H1 (cell line): Measurements from ENCODE around the gene BLOC1S3. TPM values are rescaled to one million over a fixed set of nuclear protein-coding genes. Genes with fewer than 3 reads are reported as not detected.

Experiments
- CTCF ChIA-PET: fragments of 300-600 bp; sonication (Branson Sonifier 250); formaldehyde crosslinking; loops from one replicate; lab custom pipeline; 2021; ENCODE audit not compliant: partially characterized antibody; lab: Charles Lee
- POLR2A ChIA-PET: fragments of 300-600 bp; sonication (Branson Sonifier 250); formaldehyde crosslinking; loops from one replicate; lab custom pipeline; 2021; ENCODE audit warnings: inconsistent platforms; ENCODE audit not compliant: partially characterized antibody; lab: Charles Lee
- DNase-seq, 2 experiments: peaks; one replicate each; pipeline versions ENCODE4 v3.0.0 to v3.0.0-alpha.2; 2010 to 2022; ENCODE audit warnings: low spot score in 2 of 2, low read depth in 1 of 2, mixed read lengths in 1 of 2
- FAIRE-seq: peaks from 2 replicates; lab custom pipeline; 2011; peaks lifted over from hg19 to GRCh38; lab: Jason Lieb, UNC
- H2AFZ ChIP-seq: 2 replicates; pipeline ENCODE4 v1.8.1; 2012; ENCODE audit warnings: low read length, inconsistent platforms
- H2AK5ac ChIP-seq: 2 replicates; pipeline ENCODE4 v1.6.1; 2013; ENCODE audit warnings: low read depth, low read length
- H2BK120ac ChIP-seq: replicated peaks from 2 replicates; pipeline ENCODE3; 2013; ENCODE audit warnings: low read depth, low read length, inconsistent platforms
- H2BK12ac ChIP-seq: 2 replicates; pipeline ENCODE4 v1.6.1; 2013; ENCODE audit warnings: low read depth, low read length
- H2BK15ac ChIP-seq: 2 replicates; pipeline ENCODE4 v1.6.1; 2013; ENCODE audit warnings: low read length
- H2BK20ac ChIP-seq: 2 replicates; pipeline ENCODE4 v1.6.1; 2013; ENCODE audit warnings: low read length
- H2BK5ac ChIP-seq: 2 replicates; pipeline ENCODE4 v1.6.1; 2013; ENCODE audit warnings: low read depth, low read length
- H3K14ac ChIP-seq: 2 replicates; pipeline ENCODE4 v1.6.1; 2013; ENCODE audit warnings: inconsistent platforms; ENCODE audit not compliant: insufficient read length
- H3K18ac ChIP-seq: 2 replicates; pipeline ENCODE4 v1.6.1; 2013; ENCODE audit warnings: low read length; ENCODE audit errors: extremely low read depth
- H3K23ac ChIP-seq: 2 replicates; pipeline ENCODE4 v1.6.1; 2013; ENCODE audit warnings: inconsistent platforms; ENCODE audit not compliant: insufficient read length
- H3K23me2 ChIP-seq: 2 replicates; pipeline ENCODE4 v1.6.1; 2013; ENCODE audit warnings: low read depth, low read length
- H3K27ac ChIP-seq: 2 replicates; pipeline ENCODE4 v1.6.1; 2011; ENCODE audit warnings: low read depth, low read length, inconsistent platforms
- H3K27me3 ChIP-seq, 4 experiments: replicated peaks in 1 of 4; 1 replicate in 1 of 4; 2 replicates in 3 of 4; pipeline versions ENCODE4 v1.6.1 to v1.8.1; 2011 to 2013; ENCODE audit warnings: low read length in 3 of 4, mild to moderate bottlenecking in 3 of 4, inconsistent platforms in 2 of 4, mixed read lengths in 2 of 4, moderate library complexity in 1 of 4; ENCODE audit not compliant: control insufficient read depth in 3 of 4, insufficient read depth in 3 of 4; ENCODE audit errors: extremely low read depth in 1 of 4
- H3K36me3 ChIP-seq, 4 experiments: 2 replicates each; pipeline versions ENCODE4 v1.6.1 to v1.8.1; 2011 to 2013; ENCODE audit warnings: mild to moderate bottlenecking in 4 of 4, low read length in 3 of 4, moderate library complexity in 2 of 4, control low read depth in 1 of 4, inconsistent platforms in 1 of 4; ENCODE audit not compliant: insufficient read depth in 4 of 4, control insufficient read depth in 2 of 4
- H3K4ac ChIP-seq: replicated peaks from 2 replicates; pipeline ENCODE3; 2013; ENCODE audit warnings: low read length, low read depth, mixed read lengths, inconsistent platforms; ENCODE audit not compliant: insufficient read length
- H3K4me1 ChIP-seq, 4 experiments: replicated peaks in 1 of 4; 1 replicate in 1 of 4; 2 replicates in 3 of 4; pipeline versions ENCODE4 v1.6.1 to v1.8.1; 2011 to 2013; ENCODE audit warnings: low read length in 3 of 4, inconsistent platforms in 2 of 4, mixed read lengths in 1 of 4; ENCODE audit not compliant: insufficient read depth in 4 of 4, control insufficient read depth in 3 of 4
- H3K4me2 ChIP-seq, 2 experiments: 2 replicates each; pipeline versions ENCODE4 v1.6.1 to v1.8.1; 2011 to 2013; ENCODE audit warnings: low read depth in 2 of 2, low read length in 2 of 2, control low read depth in 1 of 2, inconsistent platforms in 1 of 2, mild to moderate bottlenecking in 1 of 2; ENCODE audit not compliant: insufficient read depth in 1 of 2
- H3K4me3 ChIP-seq, 4 experiments: fragments of 200-600, 300-600 bp in 1 of 4; sonication (generic), shearing (Covaris generic), sonication (Bioruptor Twin) in 1 of 4; 2 replicates each; pipeline versions ENCODE4 v1.5.1 to v1.8.1; 2011 to 2016; ENCODE audit warnings: low read length in 4 of 4, low read depth in 3 of 4, control low read depth in 2 of 4, inconsistent platforms in 2 of 4, mild to moderate bottlenecking in 2 of 4, mixed read lengths in 1 of 4, moderate library complexity in 1 of 4; ENCODE audit not compliant: insufficient read depth in 2 of 4; ENCODE audit errors: extremely low read depth in 1 of 4
- H3K56ac ChIP-seq: replicated peaks from 2 replicates; pipeline ENCODE3; 2013; ENCODE audit warnings: low read depth, mild to moderate bottlenecking, mixed read lengths, low read length, inconsistent platforms; ENCODE audit not compliant: insufficient read length
- H3K79me1 ChIP-seq: 2 replicates; pipeline ENCODE4 v1.6.1; 2013; ENCODE audit warnings: low read depth, low read length, control low read depth
- H3K79me2 ChIP-seq, 2 experiments: 2 replicates each; pipeline versions ENCODE4 v1.6.1 to v1.8.1; 2012 to 2013; ENCODE audit warnings: low read length in 2 of 2, mild to moderate bottlenecking in 2 of 2, inconsistent platforms in 1 of 2; ENCODE audit not compliant: insufficient read depth in 2 of 2, control insufficient read depth in 1 of 2
- H3K9ac ChIP-seq, 4 experiments: replicated peaks in 1 of 4; 1 replicate in 1 of 4; 2 replicates in 3 of 4; pipeline versions ENCODE4 v1.6.1 to v1.8.1; 2011 to 2013; ENCODE audit warnings: low read depth in 3 of 4, low read length in 3 of 4, control low read depth in 2 of 4, mild to moderate bottlenecking in 2 of 4, moderate library complexity in 2 of 4, inconsistent platforms in 1 of 4; ENCODE audit errors: extremely low read depth in 1 of 4
- H3K9me3 ChIP-seq, 2 experiments: 2 replicates each; pipeline versions ENCODE4 v1.6.1 to v1.8.1; 2012 to 2013; ENCODE audit warnings: mild to moderate bottlenecking in 2 of 2, moderate library complexity in 2 of 2, control low read depth in 1 of 2, inconsistent platforms in 1 of 2, low read depth in 1 of 2, low read length in 1 of 2, mixed read lengths in 1 of 2; ENCODE audit not compliant: insufficient read depth in 2 of 2
- H4K20me1 ChIP-seq, 2 experiments: replicated peaks in 1 of 2; 2 replicates each; pipeline versions ENCODE3 to v1.8.1; 2011 to 2013; ENCODE audit warnings: inconsistent platforms in 2 of 2, low read length in 2 of 2, mild to moderate bottlenecking in 1 of 2; ENCODE audit not compliant: insufficient read depth in 2 of 2, control insufficient read depth in 1 of 2
- H4K5ac ChIP-seq: 2 replicates; pipeline ENCODE4 v1.6.1; 2013; ENCODE audit warnings: low read length, low read depth, mixed read lengths, inconsistent platforms; ENCODE audit not compliant: insufficient read length
- H4K8ac ChIP-seq: 2 replicates; pipeline ENCODE4 v1.8.0; 2013; ENCODE audit warnings: mild to moderate bottlenecking, moderate library complexity, low read length, inconsistent platforms; ENCODE audit not compliant: insufficient read depth; ENCODE audit errors: extremely low read depth
- H4K91ac ChIP-seq: replicated peaks from 2 replicates; pipeline ENCODE3; 2013; ENCODE audit warnings: low read length, mixed read lengths, inconsistent platforms; ENCODE audit not compliant: insufficient read length
- CHD1 ChIP-seq: IDR thresholded peaks from 2 replicates; pipeline ENCODE4 v1.6.1; 2012; ENCODE audit warnings: low read depth, low read length, improper control_type of control experiment
- NANOG ChIP-seq: IDR thresholded peaks from 2 replicates; pipeline ENCODE4 v1.6.1; 2011; ENCODE audit warnings: low read length, low read depth, mild to moderate bottlenecking, inconsistent platforms; ENCODE audit not compliant: insufficient read depth, poor library complexity, severe bottlenecking
- SIRT6 ChIP-seq: IDR thresholded peaks from one replicate; pipeline ENCODE4 v1.7.1; 2012; ENCODE audit warnings: low read length, inconsistent platforms
- WGBS, 2 experiments: shearing (Covaris generic) in 1 of 2; methylation state at CpG; one replicate each; pipeline versions ENCODE4 v1.1.6 to v1.1.7; 2013 to 2015; ENCODE audit warnings: low lambda C conversion rate in 2 of 2, mixed read lengths in 2 of 2, inconsistent platforms in 1 of 2, low coverage in 1 of 2, missing lambda C conversion rate in 1 of 2; ENCODE audit not compliant: insufficient replicate concordance in 2 of 2, insufficient coverage in 1 of 2, insufficient read length in 1 of 2; ENCODE audit errors: extremely low coverage in 1 of 2, missing lambda C conversion rate in 1 of 2; 5-methylcytosine and 5-hydroxymethylcytosine counted together
- polyA plus RNA-seq, 7 experiments: library from polyadenylated mRNA; depleted of rRNA in 3 of 7; stranded (reverse) in 5 of 7; unstranded in 2 of 7; fragments of >200 nt in 5 of 7; fragments of 200-250 nt in 2 of 7; gene quantifications; 1 replicate in 5 of 7; 2 replicates in 1 of 7; 4 replicates in 1 of 7; pipeline versions ENCODE4 v1.2.1 to v1.2.3, GENCODE V29; 2011 to 2013; ENCODE audit warnings: missing spikeins in 2 of 7, mixed read lengths in 2 of 7
- total RNA-seq: library from RNA; stranded (reverse); fragmentation: NEBNext Ultra II Directional; extraction: Animal tissue kit (Norgen Biotek cat#: 25700); gene quantifications from 2 replicates; pipeline ENCODE4 v1.2.1, GENCODE V29; 2021

The BLOC1S3 gene
- total and polyA plus RNA-seq, 2 of the 8 experiments (the other 6 are each of a cell fraction or from before 2014, with no cell fraction given) = 6.0 to 6.1 TPM

DNA sequence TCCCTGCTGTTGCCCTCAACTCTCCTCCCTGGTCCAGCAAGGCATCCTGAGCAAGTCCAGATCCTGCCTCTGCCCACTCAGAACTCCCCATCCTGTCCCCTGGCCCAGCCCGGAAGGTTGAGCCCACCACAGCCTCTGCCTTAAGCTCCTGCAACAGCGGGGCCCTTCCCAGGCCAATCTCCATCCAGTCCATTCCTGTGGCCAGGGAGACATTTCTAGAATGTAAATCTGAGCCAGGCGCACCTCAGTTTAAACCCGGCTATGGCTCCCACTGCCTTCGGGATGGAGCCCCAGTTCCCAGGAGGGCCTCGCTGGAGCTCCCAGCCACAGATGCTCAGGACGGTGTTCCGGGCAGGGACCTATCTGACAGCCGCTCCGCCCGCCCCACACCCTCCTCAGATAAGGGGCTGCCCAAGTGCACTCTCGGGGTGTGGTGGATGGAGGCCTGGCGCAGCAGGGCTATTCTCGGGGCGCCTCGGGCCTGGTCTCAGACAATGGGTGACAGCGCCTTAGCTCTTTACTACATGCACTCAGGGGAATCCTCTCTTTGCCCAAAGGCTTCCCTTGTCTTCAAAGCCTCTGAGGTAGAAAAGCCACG, 5.9 kb upstream of the BLOC1S3 start:
- no peak overlapping the region for H2AK5ac ChIP-seq
- H4K20me1 ChIP-seq = peaks cover 3 to 10% of the 10 kb centered on the region in 2 experiments
- H3K4me3 ChIP-seq = no peak overlapping the region
- no peak overlapping the region for H4K5ac ChIP-seq
- no peak overlapping the region for H3K4ac ChIP-seq
- H3K4me2 ChIP-seq = no peak overlapping the region
- no peak overlapping the region for H2BK5ac ChIP-seq
- no peak overlapping the region for H3K27ac ChIP-seq
- H2BK15ac ChIP-seq = no peak overlapping the region
- no peak for DNase-seq
- H3K79me2 ChIP-seq = peaks cover 0 to 3% of the 10 kb centered on the region in 2 experiments; a peak in 1 of 4 replicates
- H2BK120ac ChIP-seq = no peak overlapping the region
- no peak overlapping the region for H3K14ac ChIP-seq
- TF ChIP-seq SIRT6 = no peak
- TF ChIP-seq NANOG = no peak
- TF ChIP-seq CHD1 = no peak
- TF ChIP-seq, all 59 proteins: peak for 0
- Histone ChIP-seq H4K8ac (no peak overlapping the region), H3K23ac (no peak overlapping the region), H3K9me3 (no peaks in the 10 kb centered on the region), H4K91ac (no peak overlapping the region), H3K56ac (no peak overlapping the region), H3K9ac (no peak overlapping the region), H3K36me3 (no peaks in the 10 kb centered on the region), H3K79me1 (peaks cover 5% of the 10 kb centered on the region), H3K27me3 (no peaks in the 10 kb centered on the region), H3K4me1 (no peaks in the 10 kb centered on the region; a peak in 1 of 7 replicates), H2BK12ac (no peak overlapping the region), H2BK20ac (no peak overlapping the region), H2AFZ (no peak overlapping the region), H3K23me2 (no peaks in the 10 kb centered on the region; the same call in 1 of the 2 replicates), H3K18ac (no peak overlapping the region)
- no peak for FAIRE-seq
- 86% methylated on average over 17 of the region's 18 CpGs; no CpG with 5 or more reads in 1 of the 2 experiments for WGBS, 2 experiments
- POLR2A ChIA-PET = interaction anchor here (0.5 to 3.6 kb wide), 2 partner anchors 13 to 92 kb away, joined by 3 to 14 read pairs; partner anchors contain the start of gene NKPD1
- CTCF ChIA-PET = interaction anchor here (2.0 kb wide), 1 partner anchor 10 kb away, joined by 8 read pairs; no protein-coding TSS in a partner anchor
